Measurements from ENCODE around the gene UBAP2L.
"Not testable (repeated sequence)": the region's sequence is repeated elsewhere in the genome, so short reads cannot be mapped to it uniquely, and the experiment has no call there.

The UBAP2L gene

GRCh38 chr1:154198756-154199562 lies 21.8 kb upstream of the UBAP2L start:
- DNase-seq = peak; percentile 34

GRCh38 chr1:154199563-154199879 lies 21.2 kb upstream of the UBAP2L start:
- no peak for DNase-seq

GRCh38 chr1:154205778-154206177 lies 15.0 kb upstream of the UBAP2L start:
- peak; percentile 55 for DNase-seq

GRCh38 chr1:154206196-154206595 lies 14.6 kb upstream of the UBAP2L start, which contains the start of gene CFAP141:
Gene CFAP141, minus strand, starts transcription at chr1:154206333. Its CDS starts 26 bp downstream, at chr1:154206307.
- DNase-seq = peak; percentile 30

- no peak for DNase-seq
These were observed 13.5 kb upstream of the UBAP2L start for GRCh38 chr1:154207262-154207661.

- DNase-seq = no peak
These were observed 11.9 kb upstream of the UBAP2L start for GRCh38 chr1:154208677-154209388.

- no peak for DNase-seq
These were observed 8.7 kb upstream of the UBAP2L start for GRCh38 chr1:154212083-154212482.

- no peak for DNase-seq
These were observed 7.5 kb upstream of the UBAP2L start for GRCh38 chr1:154213274-154213673.

- DNase-seq = no peak
These were observed 2.2 kb upstream of the UBAP2L start for GRCh38 chr1:154218545-154218944.

- no peak for DNase-seq
These were observed 1.2 kb upstream of the UBAP2L start for GRCh38 chr1:154219541-154219940.

- no peak for DNase-seq
These were observed 169 bp downstream of the UBAP2L start for GRCh38 chr1:154220970-154221277.

- DNase-seq = peak; percentile 73
These were observed 685 bp downstream of the UBAP2L start for GRCh38 chr1:154221278-154222001.

GRCh38 chr1:154222518-154222917 lies 1.8 kb downstream of the UBAP2L start:
- no peak for DNase-seq

- no peak for DNase-seq
These were observed 2.2 kb downstream of the UBAP2L start for GRCh38 chr1:154222918-154223317.

GRCh38 chr1:154223621-154224020 lies 2.9 kb downstream of the UBAP2L start:
- no peak for DNase-seq

- no peak for DNase-seq
These were observed 4.6 kb downstream of the UBAP2L start for GRCh38 chr1:154225370-154225769.

- not testable (repeated sequence) for DNase-seq
These were observed 10.4 kb downstream of the UBAP2L start for GRCh38 chr1:154231112-154231511.

GRCh38 chr1:154233127-154233526 lies 12.4 kb downstream of the UBAP2L start:
- DNase-seq = not testable (repeated sequence)

GRCh38 chr1:154236855-154237254 lies 16.1 kb downstream of the UBAP2L start:
- no peak for DNase-seq

- DNase-seq = no peak
These were observed 16.7 kb downstream of the UBAP2L start for GRCh38 chr1:154237435-154237834.

- DNase-seq = no peak
These were observed 17.2 kb downstream of the UBAP2L start for GRCh38 chr1:154237880-154238506.

GRCh38 chr1:154239491-154239890 lies 18.7 kb downstream of the UBAP2L start:
- DNase-seq = no peak

GRCh38 chr1:154240294-154240833 lies 19.6 kb downstream of the UBAP2L start:
- DNase-seq = no peak
